ENCODE measurements around the gene CFAP45.

Gene CFAP45

GRCh38 chr1:159900086-159900680 lies at the start of gene CFAP45:
Gene CFAP45 (minus strand): TSS chr1:159900165. CDS start chr1:159900098, 67 bp downstream.
- no peak for DNase-seq

GRCh38 chr1:159949123-159949522 lies 49.2 kb upstream of the CFAP45 start:
- no peak for DNase-seq

- DNase-seq, result no peak
Observed at GRCh38 chr1:159947942-159948341, 48.0 kb upstream of the CFAP45 start.

GRCh38 chr1:159946242-159947187 lies 46.5 kb upstream of the CFAP45 start:
- DNase-seq, result no peak

- no peak for DNase-seq
Observed at GRCh38 chr1:159945483-159946241, 45.7 kb upstream of the CFAP45 start, which contains the start of gene IGSF9. Gene IGSF9 (minus strand): TSS chr1:159945613. CDS start chr1:159943454, 2,159 bp downstream.

GRCh38 chr1:159944623-159945455 lies 44.9 kb upstream of the CFAP45 start:
- DNase-seq, result no peak

GRCh38 chr1:159943908-159944622 lies 44.1 kb upstream of the CFAP45 start:
- DNase-seq, result no peak

- no peak for DNase-seq
Observed at GRCh38 chr1:159943278-159943640, 43.3 kb upstream of the CFAP45 start.

- DNase-seq, result no peak
Observed at GRCh38 chr1:159942632-159943277, 42.8 kb upstream of the CFAP45 start.

- DNase-seq, result no peak
Observed at GRCh38 chr1:159941591-159942560, 41.9 kb upstream of the CFAP45 start.

- no peak for DNase-seq
Observed at GRCh38 chr1:159941141-159941540, 41.2 kb upstream of the CFAP45 start.

GRCh38 chr1:159940006-159940620 lies 40.1 kb upstream of the CFAP45 start:
- DNase-seq, result no peak

GRCh38 chr1:159939678-159940002 lies 39.7 kb upstream of the CFAP45 start:
- DNase-seq, result no peak

- no peak for DNase-seq
Observed at GRCh38 chr1:159938905-159939677, 39.1 kb upstream of the CFAP45 start.

- no peak for DNase-seq
Observed at GRCh38 chr1:159938211-159938852, 38.4 kb upstream of the CFAP45 start.

- DNase-seq, result no peak
Observed at GRCh38 chr1:159937054-159937750, 37.2 kb upstream of the CFAP45 start.

- DNase-seq, result no peak
Observed at GRCh38 chr1:159936273-159936904, 36.4 kb upstream of the CFAP45 start.

All from amniotic stem cell (primary cell).